ENCODE data around the gene TRAF4. TPM values are rescaled to one million over a fixed set of nuclear protein-coding genes. Genes with fewer than 3 reads are reported as not detected.

The TRAF4 gene
- polyA plus RNA-seq, 1 donor (not counting 4 experiments of a cell fraction or from before 2014, with no cell fraction given) = 57.3 TPM

- Histone ChIP-seq H3K4me3 (ENCODE audit: control insufficient read depth in 2 of 3, extremely low read depth in 1 of 3, insufficient read depth in 2 of 3, low read depth in 1 of 3, low read length in 3 of 3) (no peak overlapping the region), H3K4me2 (ENCODE audit: control insufficient read depth, extremely low read depth, insufficient read depth, low read depth, low read length) (no peak overlapping the region), H3K27me3 (ENCODE audit: control insufficient read depth, extremely low read depth, insufficient read depth, low read length) (no peaks in the 10 kb centered on the region), H3K9me1 (ENCODE audit: control insufficient read depth, extremely low read depth, insufficient read depth, low read length) (peaks cover 3% of the 10 kb centered on the region), H3K27ac (ENCODE audit: control insufficient read depth, insufficient read depth, low read length) (no peak overlapping the region), H3K36me3 (ENCODE audit: control insufficient read depth in 2 of 2, extremely low read depth in 1 of 2, insufficient read depth in 2 of 2, low read length in 2 of 2) (peaks cover 38 to 46% of the 10 kb centered on the region in 2 experiments), H3K9me3 (ENCODE audit: control insufficient read depth, low read depth, low read length) (no peaks in the 10 kb centered on the region), H4K20me1 (ENCODE audit: control insufficient read depth, extremely low read depth, insufficient read depth, low read length) (peaks cover 35% of the 10 kb centered on the region), H3K4me1 (ENCODE audit: control insufficient read depth, extremely low read depth, insufficient read depth, low read length) (peaks cover 19% of the 10 kb centered on the region), H2AFZ (ENCODE audit: control insufficient read depth, low read length) (no peak overlapping the region), H3K79me2 (ENCODE audit: control insufficient read depth, insufficient read depth, low read length) (peaks cover 36% of the 10 kb centered on the region), H3K9ac (ENCODE audit: control insufficient read depth, extremely low read depth, insufficient read depth, low read length) (no peak overlapping the region)
- DNase-seq (ENCODE audit: low read depth, low spot score) = no peak
- no peak for FAIRE-seq
- dilution Hi-C loops (cut with MboI; ENCODE audit: extremely low pct_ligation_motif_present, low sequenced_read_pairs) = no loop called here
- TF ChIP-seq CTCF (optimal IDR thresholded peaks at IDR 0.05 in 1 of 3, IDR thresholded peaks at IDR 0.05 in 1 of 3, conservative IDR thresholded peaks at IDR 0.05 in 1 of 3; ENCODE audit: extremely low read depth in 1 of 3, insufficient read depth in 2 of 3, low read length in 3 of 3) (no peak), EZH2 (IDR thresholded peaks at IDR 0.05; ENCODE audit: low read length) (no peak)
Measured at GRCh38 chr17:28751600-28752366, 8.0 kb downstream of the TRAF4 start.

- Histone ChIP-seq H3K4me1 (ENCODE audit: control insufficient read depth, extremely low read depth, insufficient read depth, low read length) (no peaks in the 10 kb centered on the region), H3K4me2 (ENCODE audit: control insufficient read depth, extremely low read depth, insufficient read depth, low read depth, low read length) (no peak overlapping the region), H3K4me3 (ENCODE audit: control insufficient read depth in 2 of 3, extremely low read depth in 1 of 3, insufficient read depth in 2 of 3, low read depth in 1 of 3, low read length in 3 of 3) (no peak overlapping the region), H2AFZ (ENCODE audit: control insufficient read depth, low read length) (no peak overlapping the region), H3K27ac (ENCODE audit: control insufficient read depth, insufficient read depth, low read length) (no peak overlapping the region), H3K9ac (ENCODE audit: control insufficient read depth, extremely low read depth, insufficient read depth, low read length) (no peak overlapping the region), H3K27me3 (ENCODE audit: control insufficient read depth, extremely low read depth, insufficient read depth, low read length) (no peaks in the 10 kb centered on the region), H4K20me1 (ENCODE audit: control insufficient read depth, extremely low read depth, insufficient read depth, low read length) (peaks cover 5% of the 10 kb centered on the region), H3K79me2 (ENCODE audit: control insufficient read depth, insufficient read depth, low read length) (peaks cover 13% of the 10 kb centered on the region), H3K9me1 (ENCODE audit: control insufficient read depth, extremely low read depth, insufficient read depth, low read length) (peaks cover 2% of the 10 kb centered on the region), H3K9me3 (ENCODE audit: control insufficient read depth, low read depth, low read length) (no peaks in the 10 kb centered on the region), H3K36me3 (ENCODE audit: control insufficient read depth in 2 of 2, extremely low read depth in 1 of 2, insufficient read depth in 2 of 2, low read length in 2 of 2) (peaks cover 24 to 29% of the 10 kb centered on the region in 2 experiments)
- TF ChIP-seq EZH2 (IDR thresholded peaks at IDR 0.05; ENCODE audit: low read length) = no peak
- TF ChIP-seq CTCF (optimal IDR thresholded peaks at IDR 0.05 in 1 of 3, IDR thresholded peaks at IDR 0.05 in 1 of 3, conservative IDR thresholded peaks at IDR 0.05 in 1 of 3; ENCODE audit: extremely low read depth in 1 of 3, insufficient read depth in 2 of 3, low read length in 3 of 3) = no peak
- FAIRE-seq (no peak), DNase-seq (ENCODE audit: low read depth, low spot score) (no peak)
- dilution Hi-C loops (cut with MboI; ENCODE audit: extremely low pct_ligation_motif_present, low sequenced_read_pairs) = no loop called here
Measured at GRCh38 chr17:28755486-28755885, 11.7 kb downstream of the TRAF4 start.
